ENCODE measurements around the gene PLPP3. TPM values are rescaled to one million over a fixed set of nuclear protein-coding genes. Genes with fewer than 3 reads are reported as not detected.

PLPP3 gene
- total RNA-seq, 1 experiment from 2014 or later = 3.4 TPM

DNA sequence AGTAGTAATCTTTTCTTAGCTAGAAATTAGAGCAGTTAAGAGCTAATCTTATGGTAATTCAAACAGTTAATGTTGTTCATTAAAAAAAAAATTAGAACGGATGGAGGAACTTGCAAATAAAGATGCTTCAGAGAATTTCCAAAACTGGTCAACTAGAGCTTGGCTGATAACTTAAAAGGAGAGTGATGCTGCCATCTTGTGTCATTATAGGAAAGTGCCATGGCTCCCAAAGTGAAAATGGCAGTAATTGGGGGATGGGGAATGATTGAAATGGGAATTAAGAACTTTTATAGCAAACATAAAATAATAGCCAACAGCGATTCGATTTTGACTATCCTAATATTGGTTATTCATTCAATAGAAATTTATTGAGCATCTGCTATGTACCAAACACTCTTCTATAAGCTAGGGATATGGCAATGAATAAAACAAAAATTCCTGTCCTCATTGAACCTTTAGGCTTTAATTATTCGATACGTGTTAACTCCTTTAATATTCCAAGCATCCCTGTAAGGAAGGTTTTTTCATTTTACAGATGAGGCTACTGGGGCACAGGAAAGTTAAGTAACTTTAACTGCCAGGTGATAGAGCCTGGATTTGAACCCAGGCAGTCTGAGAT lies 5.7 kb upstream of the PLPP3 start:
- ChIA-PET CTCF (interaction anchor here (0.5 to 3.2 kb wide), 16 partner anchors 23 to 1640 kb away, joined by 3 to 23 read pairs (median 6); no protein-coding TSS in a partner anchor), POLR2A (no interaction called here), RAD21 (ENCODE audit: low non-redundant PET in 1 of 2, low total read pairs in 2 of 2, uncharacterized antibody in 2 of 2, unreplicated experiment in 2 of 2) (interaction anchor here (0.6 to 1.7 kb wide), 5 partner anchors 104 to 1320 kb away, joined by 3 to 4 read pairs (median 3); no protein-coding TSS in a partner anchor)
- no peaks in the 10 kb centered on the region for H4K20me1 ChIP-seq (ENCODE audit: insufficient read depth)
- H3K27ac ChIP-seq (ENCODE audit: low read depth, low read length) = no peak overlapping the region
- H3K27me3 ChIP-seq (ENCODE audit: insufficient read depth, low read length) = no peaks in the 10 kb centered on the region
- H3K4me3 ChIP-seq (replicated peaks in 1 of 2; ENCODE audit: low read depth in 1 of 2, low read length in 2 of 2) = no peak overlapping the region
- no peaks in the 10 kb centered on the region for H3K79me2 ChIP-seq (ENCODE audit: insufficient read depth, low read length)
- no TSS peak for BruUV-seq (replicated peaks)
- no peaks in the 10 kb centered on the region for H3K9me2 ChIP-seq (ENCODE audit: insufficient read depth)
- H3K9ac ChIP-seq (ENCODE audit: low read length) = no peak overlapping the region
- no peak overlapping the region for H3K4me2 ChIP-seq (ENCODE audit: low read length)
- ATAC-seq (peak; percentile 76), DNase-seq (ENCODE audit: low read depth, low spot score) (peak; percentile 39)
- peak overlapping the region; percentile 51 for H2AFZ ChIP-seq (ENCODE audit: low read depth, low read length, poor library complexity, severe bottlenecking)
- H3K36me3 ChIP-seq (ENCODE audit: control insufficient read depth in 1 of 2, insufficient read depth in 2 of 2, low read length in 2 of 2) = no peaks in the 10 kb centered on the region
- peaks cover 0 to 5% of the 10 kb centered on the region in 2 experiments; a peak in 2 of 4 replicates for H3K4me1 ChIP-seq (ENCODE audit: control insufficient read depth in 1 of 2, insufficient read depth in 2 of 2, low read length in 2 of 2)
- H3K9me3 ChIP-seq (ENCODE audit: control insufficient read depth in 1 of 2, insufficient read depth in 1 of 2, low read depth in 1 of 2, low read length in 2 of 2) = no peaks in the 10 kb centered on the region
- 0 out of 2 replicates have a peak, but pooled peaks have one; percentile 17 for TF ChIP-seq SRF (IDR thresholded peaks at IDR 0.05; ENCODE audit: low read depth)
- TF ChIP-seq RAD21 (IDR thresholded peaks at IDR 0.05; ENCODE audit: low read depth) = peak; percentile 90
- no peak for TF ChIP-seq FOSL1 (IDR thresholded peaks at IDR 0.05; ENCODE audit: low read depth)
- TF ChIP-seq, protein P1, sequence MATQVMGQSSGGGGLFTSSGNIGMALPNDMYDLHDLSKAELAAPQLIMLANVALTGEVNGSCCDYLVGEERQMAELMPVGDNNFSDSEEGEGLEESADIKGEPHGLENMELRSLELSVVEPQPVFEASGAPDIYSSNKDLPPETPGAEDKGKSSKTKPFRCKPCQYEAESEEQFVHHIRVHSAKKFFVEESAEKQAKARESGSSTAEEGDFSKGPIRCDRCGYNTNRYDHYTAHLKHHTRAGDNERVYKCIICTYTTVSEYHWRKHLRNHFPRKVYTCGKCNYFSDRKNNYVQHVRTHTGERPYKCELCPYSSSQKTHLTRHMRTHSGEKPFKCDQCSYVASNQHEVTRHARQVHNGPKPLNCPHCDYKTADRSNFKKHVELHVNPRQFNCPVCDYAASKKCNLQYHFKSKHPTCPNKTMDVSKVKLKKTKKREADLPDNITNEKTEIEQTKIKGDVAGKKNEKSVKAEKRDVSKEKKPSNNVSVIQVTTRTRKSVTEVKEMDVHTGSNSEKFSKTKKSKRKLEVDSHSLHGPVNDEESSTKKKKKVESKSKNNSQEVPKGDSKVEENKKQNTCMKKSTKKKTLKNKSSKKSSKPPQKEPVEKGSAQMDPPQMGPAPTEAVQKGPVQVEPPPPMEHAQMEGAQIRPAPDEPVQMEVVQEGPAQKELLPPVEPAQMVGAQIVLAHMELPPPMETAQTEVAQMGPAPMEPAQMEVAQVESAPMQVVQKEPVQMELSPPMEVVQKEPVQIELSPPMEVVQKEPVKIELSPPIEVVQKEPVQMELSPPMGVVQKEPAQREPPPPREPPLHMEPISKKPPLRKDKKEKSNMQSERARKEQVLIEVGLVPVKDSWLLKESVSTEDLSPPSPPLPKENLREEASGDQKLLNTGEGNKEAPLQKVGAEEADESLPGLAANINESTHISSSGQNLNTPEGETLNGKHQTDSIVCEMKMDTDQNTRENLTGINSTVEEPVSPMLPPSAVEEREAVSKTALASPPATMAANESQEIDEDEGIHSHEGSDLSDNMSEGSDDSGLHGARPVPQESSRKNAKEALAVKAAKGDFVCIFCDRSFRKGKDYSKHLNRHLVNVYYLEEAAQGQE (IDR thresholded peaks at IDR 0.05; ENCODE audit: low read depth) = no peak
- no peak for TF ChIP-seq EGR1 (IDR thresholded peaks at IDR 0.05; ENCODE audit: low read depth)
- TF ChIP-seq YY1 (IDR thresholded peaks at IDR 0.05; ENCODE audit: extremely low read depth, insufficient replicate concordance, low read depth, low read length) = peak; percentile 78
- peak; percentile 68 to 90 (median 70); a peak in 5 of 6 replicates for TF ChIP-seq CTCF (IDR thresholded peaks at IDR 0.05 in 2 of 3, conservative IDR thresholded peaks at IDR 0.05 in 1 of 3; ENCODE audit: borderline replicate concordance in 1 of 3, insufficient read depth in 1 of 3, low read depth in 2 of 3, low read length in 2 of 3)
- no peak for TF ChIP-seq TCF7L2 (IDR thresholded peaks at IDR 0.05; ENCODE audit: borderline replicate concordance, extremely low read depth, insufficient read depth, insufficient read length)
- TF ChIP-seq, protein P2, sequence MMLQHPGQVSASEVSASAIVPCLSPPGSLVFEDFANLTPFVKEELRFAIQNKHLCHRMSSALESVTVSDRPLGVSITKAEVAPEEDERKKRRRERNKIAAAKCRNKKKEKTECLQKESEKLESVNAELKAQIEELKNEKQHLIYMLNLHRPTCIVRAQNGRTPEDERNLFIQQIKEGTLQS (IDR thresholded peaks at IDR 0.05) = no peak
- intact Hi-C loops (cut with micrococcal nuclease) = loop anchor here (1.0 to 5.0 kb wide), 6 partner anchors 122 to 1443 kb away; no protein-coding TSS in a partner anchor
